ENCODE measurements around the gene VAMP4.
"Not testable (repeated sequence)": the region's sequence is repeated elsewhere in the genome, so short reads cannot be mapped to it uniquely, and the experiment has no call there.

Gene VAMP4

DNA sequence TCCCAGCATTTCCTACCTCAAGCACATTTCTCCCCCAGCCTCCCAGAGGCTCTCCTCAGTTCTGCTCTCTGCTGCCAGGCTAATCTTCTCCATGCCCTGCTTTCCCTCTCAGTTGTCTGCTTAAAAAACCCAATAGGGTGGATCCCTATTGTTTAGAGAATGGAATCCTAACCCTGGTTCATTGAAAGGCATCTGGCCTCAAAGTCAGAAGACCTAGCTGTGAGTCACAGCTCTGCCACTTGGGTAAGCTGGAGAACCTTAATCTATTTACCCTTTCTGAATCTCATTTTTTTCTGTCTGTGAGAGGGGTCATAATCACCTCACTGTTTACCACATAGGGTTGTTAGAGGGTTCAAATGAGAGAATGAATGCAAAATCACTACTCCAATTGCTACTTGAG lies 76.9 kb downstream of the VAMP4 start:
- TF ChIP-seq, protein P1, sequence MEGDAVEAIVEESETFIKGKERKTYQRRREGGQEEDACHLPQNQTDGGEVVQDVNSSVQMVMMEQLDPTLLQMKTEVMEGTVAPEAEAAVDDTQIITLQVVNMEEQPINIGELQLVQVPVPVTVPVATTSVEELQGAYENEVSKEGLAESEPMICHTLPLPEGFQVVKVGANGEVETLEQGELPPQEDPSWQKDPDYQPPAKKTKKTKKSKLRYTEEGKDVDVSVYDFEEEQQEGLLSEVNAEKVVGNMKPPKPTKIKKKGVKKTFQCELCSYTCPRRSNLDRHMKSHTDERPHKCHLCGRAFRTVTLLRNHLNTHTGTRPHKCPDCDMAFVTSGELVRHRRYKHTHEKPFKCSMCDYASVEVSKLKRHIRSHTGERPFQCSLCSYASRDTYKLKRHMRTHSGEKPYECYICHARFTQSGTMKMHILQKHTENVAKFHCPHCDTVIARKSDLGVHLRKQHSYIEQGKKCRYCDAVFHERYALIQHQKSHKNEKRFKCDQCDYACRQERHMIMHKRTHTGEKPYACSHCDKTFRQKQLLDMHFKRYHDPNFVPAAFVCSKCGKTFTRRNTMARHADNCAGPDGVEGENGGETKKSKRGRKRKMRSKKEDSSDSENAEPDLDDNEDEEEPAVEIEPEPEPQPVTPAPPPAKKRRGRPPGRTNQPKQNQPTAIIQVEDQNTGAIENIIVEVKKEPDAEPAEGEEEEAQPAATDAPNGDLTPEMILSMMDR (IDR thresholded peaks at IDR 0.05; ENCODE audit: low read depth, low read length, missing control alignments), result no peak
- H3K4me3 ChIP-seq (ENCODE audit: low read depth, low read length), result no peak overlapping the region
- no peak for DNase-seq (ENCODE audit: low read depth)

DNA sequence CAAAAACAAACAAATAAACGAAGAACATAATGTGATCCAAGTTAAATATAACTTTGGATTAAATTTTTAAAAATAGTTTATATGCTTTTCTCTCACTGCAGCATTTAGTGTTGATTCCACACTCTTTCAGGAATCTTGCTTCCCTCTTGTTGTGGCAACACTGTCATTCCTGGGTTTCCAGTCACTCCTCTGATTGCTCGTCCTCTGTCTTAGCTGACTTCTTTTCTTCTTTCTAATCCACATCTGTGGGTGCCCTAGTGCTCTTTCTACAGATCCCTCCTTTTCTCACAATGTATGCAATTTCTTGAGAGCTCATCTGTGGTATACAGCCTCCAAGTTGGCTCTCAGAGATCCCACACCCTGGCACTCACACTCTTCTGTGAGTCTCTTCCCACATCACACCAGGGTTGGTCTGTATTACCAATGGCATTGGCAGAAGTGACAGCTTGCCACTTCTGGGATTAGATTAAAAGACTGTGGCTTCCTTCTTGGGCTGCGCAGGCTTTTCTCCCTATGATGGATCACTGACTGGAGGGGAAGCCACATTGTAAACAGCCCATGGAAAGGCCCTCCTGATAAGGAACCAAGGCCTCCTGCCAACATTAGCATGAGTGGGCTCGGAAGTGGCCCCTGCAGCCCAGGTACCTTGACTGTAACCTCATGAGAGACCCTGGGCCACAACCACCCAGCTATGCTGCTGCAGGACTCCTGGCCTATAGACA lies 77.8 kb downstream of the VAMP4 start:
- DNase-seq (ENCODE audit: low read depth), result no peak
- no peak overlapping the region for H3K4me3 ChIP-seq (ENCODE audit: low read depth, low read length)
- TF ChIP-seq, protein P1 (IDR thresholded peaks at IDR 0.05; ENCODE audit: low read depth, low read length, missing control alignments), result no peak

GRCh38 chr1:171663036-171663853 lies 78.6 kb downstream of the VAMP4 start:
- DNase-seq (ENCODE audit: low read depth), result no peak
- no peak overlapping the region for H3K4me3 ChIP-seq (ENCODE audit: low read depth, low read length)
- TF ChIP-seq, protein P1 (IDR thresholded peaks at IDR 0.05; ENCODE audit: low read depth, low read length, missing control alignments), result no peak

GRCh38 chr1:171661076-171661650 lies 80.7 kb downstream of the VAMP4 start:
- no peak for DNase-seq (ENCODE audit: low read depth)
- H3K4me3 ChIP-seq (ENCODE audit: low read depth, low read length), result no peak overlapping the region
- TF ChIP-seq, protein P1 (IDR thresholded peaks at IDR 0.05; ENCODE audit: low read depth, low read length, missing control alignments), result no peak

- H3K4me3 ChIP-seq (ENCODE audit: low read depth, low read length); DNase-seq (ENCODE audit: low read depth): not testable (repeated sequence)
Measured at GRCh38 chr1:171656206-171656605, 85.7 kb downstream of the VAMP4 start.

DNA sequence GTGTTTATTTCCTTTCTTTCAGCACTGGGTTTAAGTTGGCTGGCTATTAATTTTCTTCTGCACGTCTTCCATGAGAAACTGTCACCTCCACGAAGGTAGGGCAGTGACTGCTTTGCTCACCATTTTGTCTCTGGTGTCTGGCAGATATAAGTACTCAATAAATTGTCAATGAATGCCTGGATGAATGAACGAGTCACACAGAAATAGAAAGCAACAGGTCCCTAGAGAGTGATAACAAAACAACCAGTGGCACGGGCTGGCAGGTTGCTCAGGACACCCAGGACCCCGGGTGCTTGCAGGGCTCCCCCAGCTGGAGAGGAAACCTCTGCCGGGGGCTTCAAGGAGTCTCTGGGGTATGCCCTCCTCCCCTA lies 86.1 kb downstream of the VAMP4 start:
- TF ChIP-seq, protein P1 (IDR thresholded peaks at IDR 0.05; ENCODE audit: low read depth, low read length, missing control alignments), result no peak

DNA sequence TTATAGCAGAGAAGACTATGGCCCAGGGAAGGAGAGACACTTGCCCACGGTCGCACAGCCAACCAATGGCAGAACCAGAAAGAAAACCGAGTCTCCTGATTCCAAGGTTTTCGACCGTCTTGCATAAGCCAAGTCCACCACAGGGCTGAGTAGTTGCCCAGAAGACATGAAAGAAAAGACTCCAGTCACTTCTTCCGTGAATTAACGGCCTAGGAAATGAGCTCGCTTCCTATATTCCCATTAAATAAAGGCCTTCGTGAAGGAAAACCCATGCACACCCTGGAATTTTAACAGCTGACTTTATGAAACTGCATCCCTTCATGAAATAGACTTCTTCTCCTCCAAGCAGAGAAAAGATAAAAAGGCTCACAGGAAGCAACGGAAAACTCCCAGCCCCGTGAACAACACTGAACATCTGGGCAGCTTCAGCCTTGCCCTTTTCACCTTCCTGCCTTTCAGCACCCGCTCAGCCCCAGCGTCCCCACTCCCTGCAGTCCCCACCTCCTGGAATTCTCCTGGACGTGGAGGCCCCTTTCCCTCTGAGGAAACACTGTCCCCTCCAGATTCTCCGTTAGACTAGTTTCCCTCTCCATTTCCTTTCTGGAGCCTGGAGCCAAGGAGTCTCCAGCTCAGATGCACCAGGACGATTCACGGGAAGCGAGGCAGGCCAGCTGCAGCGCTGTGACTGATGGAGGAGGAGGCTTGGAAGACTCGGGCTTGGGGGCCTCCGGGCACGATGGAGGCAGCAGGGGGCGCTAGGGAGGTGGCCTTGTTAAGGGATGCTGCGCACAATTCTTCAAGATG lies 86.7 kb downstream of the VAMP4 start:
- DNase-seq (ENCODE audit: low read depth), result peak; percentile 4
- TF ChIP-seq, protein P1 (IDR thresholded peaks at IDR 0.05; ENCODE audit: low read depth, low read length, missing control alignments), result peak; percentile 92
- no peak overlapping the region for H3K4me3 ChIP-seq (ENCODE audit: low read depth, low read length)

More for the DNA sequence above, 86.1 kb downstream of the VAMP4 start:
- no peak for DNase-seq (ENCODE audit: low read depth)
- no peak overlapping the region for H3K4me3 ChIP-seq (ENCODE audit: low read depth, low read length)
